Mammary epithelial cell (primary cell): ENCODE measurements around the gene SIRT6.

Source experiments
- CTCF ChIP-seq, 2 donors: IDR thresholded peaks in 1 of 2; conservative IDR thresholded peaks in 1 of 2; 2 replicates each; pipeline ENCODE4 v1.5.1; 2011 to 2012; ENCODE audit warnings: inconsistent platforms in 2 of 2, low read length in 2 of 2, mild to moderate bottlenecking in 2 of 2, control low read depth in 1 of 2, low read depth in 1 of 2; ENCODE audit not compliant: insufficient read depth in 1 of 2; ENCODE audit errors: extremely low read depth in 1 of 2
- EZH2 ChIP-seq: IDR thresholded peaks from 2 replicates; pipeline ENCODE4 v1.6.1; 2012; ENCODE audit warnings: low read length, inconsistent platforms, borderline replicate concordance

- no peak for TF ChIP-seq EZH2
- TF ChIP-seq CTCF (conservative IDR thresholded peaks at IDR 0.05 in 1 of 2, IDR thresholded peaks at IDR 0.05 in 1 of 2; ENCODE audit: extremely low read depth in 1 of 2, insufficient read depth in 1 of 2, low read depth in 1 of 2, low read length in 2 of 2): no peak
Measured at GRCh38 chr19:4154571-4155312, 27.6 kb downstream of the SIRT6 start.
